IPS DF 4.7 (cell line): ENCODE results near the gene GPRC5C.

Experiments
- DNase-seq: peaks from one replicate; pipeline ENCODE4 v3.0.0-alpha.2; 2013; ENCODE audit warnings: low spot score; ENCODE audit errors: extremely low read depth

Gene GPRC5C

GRCh38 chr17:74452033-74452840, 20.3 kb downstream of the GPRC5C start:
- DNase-seq, result no peak

DNA sequence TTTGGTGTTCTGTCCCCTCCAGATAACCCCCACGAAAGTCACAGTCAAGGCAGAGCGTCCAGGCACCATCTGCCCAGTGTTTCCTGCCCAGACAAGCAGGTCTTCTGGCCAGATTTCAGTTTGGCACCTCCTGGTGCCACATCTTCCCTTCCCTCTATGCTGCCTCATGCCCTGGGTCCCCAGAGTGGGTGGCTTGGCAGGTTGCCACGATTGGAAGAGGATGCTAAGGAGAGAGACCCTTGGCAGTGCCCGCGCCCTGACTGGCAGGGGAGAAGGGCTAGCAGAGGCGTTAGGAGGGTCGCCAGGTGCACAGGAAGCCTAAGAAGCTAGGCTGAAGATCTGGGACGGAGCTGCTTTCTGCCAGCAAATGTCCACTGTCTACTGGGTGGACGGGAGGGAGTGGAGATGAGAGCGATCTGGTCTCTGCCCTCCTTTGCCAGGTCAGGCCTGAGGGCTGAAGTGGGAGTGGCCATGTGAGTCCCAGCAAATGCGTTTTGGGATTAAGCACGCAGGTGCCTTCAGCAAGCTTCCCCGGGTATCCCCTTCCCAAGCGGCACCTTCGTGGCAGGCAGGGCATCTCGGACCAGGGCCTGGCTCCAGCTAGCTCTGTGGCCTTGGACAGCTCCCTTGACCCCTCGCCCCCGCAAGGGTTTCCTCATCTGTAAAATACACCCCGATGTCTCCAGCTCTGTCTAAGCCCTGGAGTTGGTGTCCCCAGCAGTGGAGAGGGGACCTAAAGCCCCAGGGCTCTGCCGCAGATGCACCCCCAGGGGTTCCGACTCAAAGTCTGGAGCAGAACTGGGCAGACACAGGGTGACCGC, 21.2 kb downstream of the GPRC5C start:
- no peak for DNase-seq

DNA sequence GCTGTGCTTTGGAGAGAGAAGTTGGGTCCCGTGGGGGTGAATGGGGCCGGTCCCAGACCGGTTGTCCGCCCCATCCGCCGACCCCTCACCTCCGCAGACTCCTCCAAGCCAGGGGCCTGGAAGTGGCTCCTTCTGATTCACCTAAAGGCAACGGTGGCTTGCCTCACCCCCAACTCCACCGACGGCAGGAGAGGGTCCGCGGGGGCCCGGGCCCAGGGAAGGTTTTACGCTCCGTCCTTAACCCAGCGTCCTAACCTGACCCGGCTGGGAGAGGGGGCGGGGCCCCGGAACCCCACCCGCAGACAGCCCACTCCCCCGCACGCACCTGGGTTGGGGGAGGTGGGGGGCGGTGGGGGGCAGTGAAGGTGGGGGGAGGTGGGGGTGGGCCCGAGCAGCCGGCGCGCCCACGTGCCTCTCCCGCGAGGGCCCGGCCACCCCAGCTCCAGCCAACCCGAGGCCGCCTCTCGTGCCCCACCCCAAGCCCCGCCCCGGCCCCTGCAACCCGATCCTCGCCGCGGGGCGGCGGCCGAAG, 21.8 kb downstream of the GPRC5C start:
- no peak for DNase-seq

- no peak for DNase-seq
Observed at GRCh38 chr17:74454197-74455024, 22.5 kb downstream of the GPRC5C start.

- DNase-seq, result no peak
Observed at GRCh38 chr17:74455025-74455545, 23.2 kb downstream of the GPRC5C start.

DNA sequence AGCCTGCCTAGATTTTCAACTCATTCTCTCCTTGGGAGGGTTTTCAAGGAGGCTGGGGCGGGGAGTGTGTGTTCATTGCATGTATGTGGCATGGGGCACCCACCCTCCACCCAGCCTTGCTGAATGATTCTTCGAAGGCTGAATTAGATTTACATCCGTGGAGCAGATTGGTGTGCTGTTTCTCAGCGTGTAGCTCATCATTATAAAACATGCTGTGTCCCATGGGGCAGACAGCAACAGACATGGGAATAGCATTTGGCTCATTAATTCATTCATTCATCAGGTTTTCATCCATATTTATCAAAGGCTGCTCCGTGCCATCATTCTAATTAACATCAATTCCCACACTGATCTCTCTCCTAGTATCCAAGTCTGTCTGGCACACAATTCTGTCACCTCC, 23.9 kb downstream of the GPRC5C start:
- no peak for DNase-seq

DNA sequence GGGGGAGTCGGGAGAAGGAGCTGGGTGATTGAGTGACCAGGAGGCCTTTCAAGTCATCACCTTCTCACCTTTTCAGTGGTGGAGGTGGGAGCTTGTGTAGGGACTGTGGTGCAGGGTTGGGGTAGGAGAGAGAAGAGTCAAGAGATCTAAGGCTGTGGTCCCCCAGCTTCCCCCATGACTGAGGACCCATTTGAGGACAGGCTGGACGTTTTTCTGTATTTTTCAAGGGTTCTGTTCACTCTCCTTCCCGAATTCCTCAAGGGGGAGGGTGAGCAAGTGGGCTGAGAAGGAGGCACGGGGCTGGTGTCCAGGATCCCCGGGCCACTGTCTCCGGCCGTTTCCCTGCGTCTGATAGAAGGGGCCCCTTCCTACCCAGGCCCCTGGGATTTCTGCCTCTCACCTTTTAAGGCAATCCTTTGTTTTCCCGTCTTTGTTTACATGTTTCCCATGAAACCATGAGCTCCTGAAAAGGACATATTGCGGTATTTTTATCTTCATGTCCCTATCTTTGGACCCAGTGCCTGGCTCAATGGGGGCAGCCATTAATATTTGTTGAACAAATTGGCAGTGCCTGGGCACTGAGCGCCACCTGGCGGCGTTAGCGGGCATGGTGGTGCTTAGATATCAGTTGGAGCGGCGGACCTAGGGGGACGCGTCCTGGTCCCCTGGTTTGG, 25.4 kb downstream of the GPRC5C start:
- no peak for DNase-seq

GRCh38 chr17:74457820-74458166, 25.9 kb downstream of the GPRC5C start:
- DNase-seq, result no peak

DNA sequence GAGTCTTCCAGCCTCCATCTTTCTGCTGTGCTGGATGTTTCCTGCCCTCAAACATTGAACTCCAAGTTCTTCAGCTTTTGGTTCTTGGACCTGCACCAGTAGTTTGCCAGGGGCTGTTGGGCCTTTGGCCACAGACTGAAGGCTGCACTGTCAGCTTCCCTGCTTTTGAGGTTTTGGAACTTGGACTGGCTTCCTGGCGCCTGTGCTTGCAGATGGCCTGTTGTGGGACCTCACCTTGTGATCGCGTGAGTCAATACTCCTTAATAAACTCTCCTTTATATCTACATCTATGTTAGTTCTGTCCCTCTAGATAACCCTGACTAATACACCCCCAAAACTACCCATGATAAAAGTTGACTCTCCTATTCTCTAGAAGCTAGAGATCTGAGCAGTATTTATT, 26.9 kb downstream of the GPRC5C start:
- DNase-seq, result no peak

GRCh38 chr17:74459622-74460021, 27.7 kb downstream of the GPRC5C start:
- no peak for DNase-seq

- DNase-seq, result no peak
Observed at GRCh38 chr17:74460241-74460640, 28.4 kb downstream of the GPRC5C start.

GRCh38 chr17:74460996-74461395, 29.1 kb downstream of the GPRC5C start:
- DNase-seq, result no peak

- DNase-seq, result no peak
Observed at GRCh38 chr17:74461611-74462010, 29.7 kb downstream of the GPRC5C start.

- no peak for DNase-seq
Observed at GRCh38 chr17:74464730-74465377, 33.0 kb downstream of the GPRC5C start.

GRCh38 chr17:74465378-74466110, 33.7 kb downstream of the GPRC5C start:
- DNase-seq, result no peak

GRCh38 chr17:74466111-74466827, 34.4 kb downstream of the GPRC5C start, which contains the start of gene CD300A:
CD300A (plus strand) TSS chr17:74466634; CDS start chr17:74466704, 70 bp downstream.
- DNase-seq, result no peak

DNA sequence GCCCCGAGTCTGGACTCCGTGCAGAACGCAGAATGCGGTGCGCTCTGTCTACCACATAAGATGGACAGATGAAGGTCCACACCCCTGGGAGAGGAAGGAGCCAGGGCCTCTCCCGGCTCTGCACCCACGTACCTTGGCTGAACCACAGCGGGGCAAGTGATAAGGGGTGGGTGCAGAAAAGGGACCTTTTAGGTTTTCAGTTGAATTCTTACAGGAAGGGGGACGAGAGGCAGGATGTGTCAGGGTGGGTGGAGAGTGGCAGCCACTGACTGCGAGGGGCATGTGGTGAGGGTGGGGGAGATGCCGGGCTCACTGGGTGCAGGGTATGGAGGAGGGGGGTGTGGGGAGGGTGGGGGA, 34.9 kb downstream of the GPRC5C start:
- DNase-seq, result no peak

DNA sequence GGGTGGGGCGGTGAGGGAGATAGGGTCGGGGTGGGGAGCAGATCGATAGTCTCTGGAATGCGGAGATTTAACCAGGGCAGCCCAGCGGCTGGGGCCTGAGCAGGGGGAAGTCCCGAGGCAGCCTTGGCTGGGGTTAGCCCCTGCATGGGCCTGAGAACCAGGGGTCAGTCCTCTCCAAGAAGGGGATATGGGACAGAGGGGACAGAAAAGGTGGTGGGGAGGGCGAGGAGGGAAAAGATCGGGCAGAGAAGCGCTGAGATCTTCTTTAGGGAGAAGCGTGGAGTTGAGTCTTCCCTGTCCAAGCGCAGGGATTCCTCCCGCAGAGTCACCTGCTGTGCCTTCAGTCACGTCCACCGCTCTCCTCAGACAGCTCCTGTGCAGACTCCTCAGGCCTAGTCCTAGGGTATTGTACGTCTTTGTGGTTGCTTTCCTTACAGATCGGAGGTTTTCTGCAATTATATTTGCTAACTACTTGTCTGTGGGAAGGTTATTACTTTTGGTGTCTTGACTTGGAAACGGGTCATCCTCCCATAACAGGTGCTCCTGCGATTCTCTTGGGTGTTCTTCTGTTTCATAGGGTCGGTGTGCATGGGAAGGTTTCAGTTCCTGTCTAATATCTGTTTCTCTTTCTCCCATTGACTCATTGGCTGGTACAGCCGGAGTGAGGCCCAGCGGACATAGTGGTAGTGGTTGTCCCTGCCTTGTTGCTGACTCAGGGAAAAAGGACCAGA, 35.5 kb downstream of the GPRC5C start:
- no peak for DNase-seq
